ENCODE measurements around the gene LUC7L3. TPM values are rescaled to one million over a fixed set of nuclear protein-coding genes. Genes with fewer than 3 reads are reported as not detected.
"Not testable (repeated sequence)": the region's sequence is repeated elsewhere in the genome, so short reads cannot be mapped to it uniquely, and the experiment has no call there.

LUC7L3 gene
- total RNA-seq, 1 donor: 72.9 TPM

DNA sequence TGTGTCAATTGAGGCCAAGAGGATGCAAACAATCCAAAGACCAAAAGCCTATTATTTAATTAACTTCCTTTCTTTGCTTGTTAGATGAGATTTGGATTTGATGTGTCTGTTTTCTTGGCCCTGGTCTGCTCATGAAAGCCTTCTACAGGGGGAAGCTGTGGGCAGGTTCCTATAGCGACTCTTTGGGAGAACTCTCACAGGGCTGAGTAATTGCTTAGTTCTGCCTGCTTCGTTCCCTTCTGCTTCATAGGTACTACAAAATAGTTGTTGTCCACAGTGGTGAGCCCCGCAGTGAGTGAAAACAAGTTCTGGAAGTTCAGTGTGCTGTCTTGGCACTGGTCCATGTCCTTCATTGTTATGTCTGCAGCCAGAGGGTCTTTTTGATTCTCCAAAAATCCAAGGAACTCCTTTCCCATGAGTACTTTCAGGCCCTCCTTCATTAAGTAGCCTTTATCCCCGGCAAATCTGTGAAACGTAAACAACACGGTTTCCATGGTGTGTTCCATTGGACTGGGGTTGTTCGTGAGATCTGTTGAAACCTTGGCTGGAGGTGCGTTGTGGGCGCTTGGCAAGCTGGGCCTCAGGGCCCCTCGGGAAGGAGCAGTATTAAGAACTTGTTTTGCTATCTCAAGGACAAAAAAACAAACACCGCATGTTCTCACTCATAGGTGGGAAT lies 77.9 kb downstream of the LUC7L3 start:
- no peaks in the 10 kb centered on the region for H3K9me3 ChIP-seq (ENCODE audit: low read depth, low read length)
- H3K4me3 ChIP-seq (ENCODE audit: low read length): no peak overlapping the region
- H3K27me3 ChIP-seq (ENCODE audit: insufficient read depth, low read length): no peaks in the 10 kb centered on the region
- peaks cover 16% of the 10 kb centered on the region for H3K4me1 ChIP-seq (ENCODE audit: insufficient read depth, low read length)

DNA sequence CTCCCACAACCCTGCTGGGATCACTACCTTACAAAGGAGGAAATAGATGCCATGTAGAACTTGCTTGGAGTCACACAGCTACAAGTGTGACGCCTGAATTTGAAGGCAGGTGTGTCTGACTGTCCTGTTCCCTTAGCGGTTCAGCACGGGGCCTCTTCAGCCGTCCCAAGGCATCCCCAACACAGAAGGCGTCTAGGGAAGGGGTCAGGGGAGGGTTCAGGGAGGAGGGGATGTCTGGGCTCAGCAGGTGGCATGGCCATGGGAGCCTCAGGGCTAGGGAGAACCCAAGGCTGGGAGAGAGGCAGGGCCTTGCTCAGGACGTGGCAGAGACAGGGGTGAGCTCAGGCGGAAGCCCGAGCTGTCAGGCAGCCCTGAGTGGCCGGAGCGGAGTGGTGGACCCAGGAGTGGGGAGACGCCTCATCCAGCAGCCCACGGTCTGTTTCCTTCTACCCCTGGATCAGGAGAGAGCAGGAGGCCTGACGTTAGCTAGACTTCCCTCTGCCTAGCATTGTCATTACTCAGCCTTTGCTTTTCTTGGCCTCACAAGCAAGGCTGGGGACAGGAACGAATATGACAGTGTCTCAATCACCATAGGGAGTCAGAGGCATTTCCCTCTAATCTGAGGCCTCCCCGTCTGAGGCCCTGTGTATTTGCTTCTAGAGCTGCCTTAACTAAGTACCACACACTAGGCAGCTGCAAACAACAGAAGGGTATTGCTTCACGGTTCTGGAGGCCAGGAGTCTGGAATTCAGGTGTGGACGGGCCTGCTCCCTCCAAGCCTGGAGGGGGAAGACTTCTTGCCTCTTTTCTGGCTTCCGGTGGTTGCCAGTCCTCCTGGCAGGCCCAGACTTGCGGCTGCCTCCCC lies 79.3 kb downstream of the LUC7L3 start:
- Histone ChIP-seq H3K9me3 (ENCODE audit: low read depth, low read length) (no peaks in the 10 kb centered on the region), H3K4me3 (ENCODE audit: low read length) (no peak overlapping the region), H3K4me1 (ENCODE audit: insufficient read depth, low read length) (peaks cover 2% of the 10 kb centered on the region)

DNA sequence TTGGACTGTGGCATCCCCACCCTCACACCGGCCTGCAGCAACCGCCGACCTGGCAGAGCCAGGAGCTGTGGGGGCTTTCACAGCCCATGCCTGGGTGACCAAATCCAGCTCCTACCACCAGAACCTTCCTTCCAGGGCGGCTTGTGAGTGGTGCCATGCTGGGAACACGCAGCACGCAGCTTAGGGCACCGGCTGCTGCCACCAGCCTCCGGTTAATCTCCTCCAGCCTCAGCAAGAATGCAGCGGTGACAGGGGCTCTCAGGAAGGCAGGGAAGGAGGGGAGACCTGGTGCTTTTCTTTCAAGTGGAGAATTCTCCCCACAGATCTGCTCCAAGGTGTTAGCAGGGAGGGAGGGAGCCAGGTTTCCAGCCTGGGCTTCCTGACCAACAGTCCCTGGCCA lies 80.2 kb downstream of the LUC7L3 start:
- H3K27me3 ChIP-seq (ENCODE audit: insufficient read depth, low read length): no peaks in the 10 kb centered on the region
- H3K4me1 ChIP-seq (ENCODE audit: insufficient read depth, low read length): no peaks in the 10 kb centered on the region
- H3K4me3 ChIP-seq (ENCODE audit: low read length): no peak overlapping the region
- no peaks in the 10 kb centered on the region for H3K9me3 ChIP-seq (ENCODE audit: low read depth, low read length)

More for the DNA sequence above, 79.3 kb downstream of the LUC7L3 start:
- H3K27me3 ChIP-seq (ENCODE audit: insufficient read depth, low read length): no peaks in the 10 kb centered on the region

DNA sequence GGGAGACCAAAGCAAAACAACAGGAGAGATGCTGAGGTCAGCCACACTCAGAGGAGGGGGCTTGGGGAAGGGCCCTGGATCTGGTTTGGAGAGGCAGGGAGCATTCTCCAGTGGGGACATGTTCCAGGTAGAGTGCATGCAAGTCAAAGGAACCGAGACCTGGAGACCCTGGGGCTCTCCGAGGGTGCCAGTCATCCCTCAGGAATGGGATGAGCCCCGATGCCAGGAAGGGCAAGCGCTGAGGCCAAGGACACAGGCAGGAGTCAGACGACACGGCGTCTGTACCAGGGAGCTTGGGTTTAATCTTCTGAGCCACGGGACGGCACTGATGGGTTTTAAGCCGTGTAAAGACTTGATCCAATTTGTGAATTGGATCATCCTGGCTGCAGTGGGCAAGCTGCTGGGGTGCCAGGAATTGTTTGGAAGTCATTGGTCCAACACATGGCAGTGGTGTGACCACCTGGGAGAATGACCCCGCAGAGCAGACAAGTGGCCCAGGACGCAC lies 80.8 kb downstream of the LUC7L3 start:
- Histone ChIP-seq H3K4me3 (ENCODE audit: low read length) (no peak overlapping the region), H3K27me3 (ENCODE audit: insufficient read depth, low read length) (no peaks in the 10 kb centered on the region), H3K4me1 (ENCODE audit: insufficient read depth, low read length) (no peaks in the 10 kb centered on the region), H3K9me3 (ENCODE audit: low read depth, low read length) (no peaks in the 10 kb centered on the region)

DNA sequence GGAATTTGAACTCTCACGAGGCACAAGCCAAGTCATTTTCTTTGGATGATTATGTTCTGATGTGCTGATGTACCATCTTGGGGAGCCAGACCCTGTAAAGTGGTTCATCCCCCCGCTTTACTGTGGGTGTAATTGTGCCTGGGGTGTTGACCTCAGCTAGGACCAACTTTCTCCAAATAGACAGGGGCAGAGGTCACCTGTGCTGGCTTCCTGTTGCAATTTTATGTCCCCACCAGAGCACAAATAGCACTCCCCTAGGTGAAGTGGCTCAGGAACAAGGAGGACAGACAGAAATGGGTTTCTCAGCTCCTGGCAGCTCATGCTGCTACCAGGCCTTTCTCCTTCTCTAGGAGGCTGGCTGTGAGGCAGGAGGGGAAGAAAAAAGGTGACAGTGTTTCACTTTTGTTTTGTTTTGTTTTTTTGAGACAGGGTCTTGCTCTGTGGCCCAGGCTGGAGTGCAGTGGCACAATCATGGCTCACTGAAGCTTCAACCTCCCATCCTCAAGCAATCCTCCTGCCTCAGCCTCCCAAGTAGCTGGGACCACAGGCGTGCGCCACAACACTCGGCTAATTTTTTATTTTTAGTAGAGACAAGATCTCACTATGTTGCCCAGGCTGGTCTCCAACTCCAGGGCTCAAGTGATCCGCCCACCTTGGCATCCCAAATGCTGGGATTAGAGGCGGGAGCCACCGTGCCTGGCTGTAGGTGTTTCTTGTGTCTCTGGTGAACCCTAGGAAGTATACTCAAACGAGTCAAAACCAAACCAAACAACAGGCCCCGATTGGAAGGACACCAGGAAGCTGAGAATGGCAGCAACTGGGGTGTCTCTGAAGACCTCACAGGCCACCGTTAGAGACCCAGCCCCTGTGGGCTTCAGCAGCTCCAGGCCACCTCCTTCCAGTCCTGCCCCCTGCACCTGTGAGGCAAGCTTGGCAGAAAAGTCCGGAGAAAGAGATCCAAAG lies 83.5 kb downstream of the LUC7L3 start:
- H3K4me1 ChIP-seq (ENCODE audit: insufficient read depth, low read length): no peaks in the 10 kb centered on the region
- no peak overlapping the region for H3K4me3 ChIP-seq (ENCODE audit: low read length)

DNA sequence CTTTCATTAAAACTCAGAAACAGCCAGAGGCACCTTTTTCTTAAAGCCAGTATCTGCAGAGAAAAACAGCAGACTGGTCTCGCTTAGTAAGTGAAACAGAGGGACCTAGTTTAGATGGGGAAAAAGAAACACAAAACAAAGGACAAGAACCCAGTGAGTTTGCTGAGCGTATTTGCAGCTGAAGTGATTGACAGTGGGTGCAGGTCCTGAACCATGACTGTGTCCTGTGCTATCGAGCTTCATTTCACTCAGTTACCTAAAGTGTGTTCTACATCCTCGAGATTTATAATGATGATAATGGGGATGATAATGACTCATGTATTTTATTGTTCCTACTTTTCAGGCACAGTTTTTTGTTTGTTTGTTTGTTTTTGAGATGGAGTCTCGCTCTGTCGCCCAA lies 84.3 kb downstream of the LUC7L3 start:
- Histone ChIP-seq H3K27me3 (ENCODE audit: insufficient read depth, low read length) (no peaks in the 10 kb centered on the region), H3K4me3 (ENCODE audit: low read length) (no peak overlapping the region), H3K4me1 (ENCODE audit: insufficient read depth, low read length) (no peaks in the 10 kb centered on the region), H3K9me3 (ENCODE audit: low read depth, low read length) (no peaks in the 10 kb centered on the region)

More for the DNA sequence above, 83.5 kb downstream of the LUC7L3 start:
- H3K9me3 ChIP-seq (ENCODE audit: low read depth, low read length): no peaks in the 10 kb centered on the region
- H3K27me3 ChIP-seq (ENCODE audit: insufficient read depth, low read length): no peaks in the 10 kb centered on the region

DNA sequence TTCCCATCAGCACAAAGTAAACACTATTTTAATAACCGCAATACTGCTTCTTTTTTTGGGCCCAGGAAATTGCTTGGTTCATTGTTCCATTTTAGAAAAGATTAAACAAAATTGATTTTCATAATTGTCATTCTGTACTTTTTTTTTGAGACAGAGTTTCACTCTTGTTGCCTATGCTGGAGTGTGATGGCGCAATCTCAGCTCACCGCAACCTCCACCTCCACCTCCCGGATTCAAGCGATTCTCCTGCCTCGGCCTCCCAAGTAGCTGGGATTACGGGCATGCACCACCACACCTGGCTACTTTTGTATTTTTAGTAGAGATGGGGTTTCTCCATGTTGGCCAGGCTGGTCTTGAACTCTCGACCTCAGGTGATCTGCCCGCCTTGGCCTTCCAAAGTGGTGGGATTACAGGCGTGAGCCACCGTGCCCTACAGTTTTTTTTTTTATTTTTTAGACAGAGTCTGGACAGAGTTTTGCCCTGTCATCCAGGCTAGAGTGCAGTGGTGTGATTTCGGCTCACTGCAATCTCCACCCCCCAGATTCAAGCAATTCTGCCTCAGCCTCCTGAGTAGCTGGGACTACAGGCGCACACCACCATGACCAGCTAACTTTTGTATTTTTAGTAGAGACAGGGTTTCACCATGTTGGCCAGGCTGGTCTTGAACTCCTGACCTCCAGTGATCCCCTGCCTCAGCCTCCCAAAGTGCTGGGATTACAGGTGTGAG lies 85.5 kb downstream of the LUC7L3 start:
- H3K9me3 ChIP-seq (ENCODE audit: low read depth, low read length); H3K27me3 ChIP-seq (ENCODE audit: insufficient read depth, low read length); H3K4me1 ChIP-seq (ENCODE audit: insufficient read depth, low read length); H3K4me3 ChIP-seq (ENCODE audit: low read length): not testable (repeated sequence)

DNA sequence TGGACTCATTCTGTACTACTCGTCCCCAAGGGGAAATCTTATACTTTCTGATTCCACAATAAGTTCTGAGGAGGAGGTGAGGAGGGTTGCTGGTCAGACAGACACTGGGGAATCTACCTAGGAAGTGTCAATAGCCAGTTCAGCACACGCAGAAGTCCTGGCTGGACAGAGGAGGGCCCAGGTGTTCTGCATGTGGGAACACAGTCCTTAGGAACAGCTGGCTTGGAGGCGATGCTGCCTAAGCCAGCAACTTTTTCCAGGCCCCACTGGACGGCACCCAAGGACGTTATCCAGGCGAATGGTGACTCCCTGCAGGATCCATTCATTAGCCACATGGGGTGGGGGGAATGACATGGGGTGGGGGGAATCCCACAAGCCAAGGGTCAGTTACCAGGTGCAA lies 86.1 kb downstream of the LUC7L3 start:
- Histone ChIP-seq H3K9me3 (ENCODE audit: low read depth, low read length) (no peaks in the 10 kb centered on the region), H3K27me3 (ENCODE audit: insufficient read depth, low read length) (no peaks in the 10 kb centered on the region), H3K4me3 (ENCODE audit: low read length) (no peak overlapping the region), H3K4me1 (ENCODE audit: insufficient read depth, low read length) (no peaks in the 10 kb centered on the region)

Other genes starting within 250 kb of the LUC7L3 start
- gene RSAD1, start 240.7 kb upstream of the LUC7L3 start, total RNA-seq: 19.5 TPM
- gene MYCBPAP, start 211.2 kb upstream of the LUC7L3 start, total RNA-seq: 0.73 TPM
- not detected for gene EPN3, start 186.9 kb upstream of the LUC7L3 start, total RNA-seq
- 18.9 TPM for gene SPATA20, start 172.4 kb upstream of the LUC7L3 start, total RNA-seq
- under 0.01 TPM for gene CACNA1G, start 158.9 kb upstream of the LUC7L3 start, total RNA-seq
- 18.1 TPM for gene ABCC3, start 84.7 kb upstream of the LUC7L3 start, total RNA-seq
- gene ANKRD40, start 11.7 kb upstream of the LUC7L3 start, total RNA-seq: 22.5 TPM
- gene ANKRD40CL, start 47.9 kb downstream of the LUC7L3 start, total RNA-seq: 0.21 TPM
- not detected for gene WFIKKN2, start 116.0 kb downstream of the LUC7L3 start, total RNA-seq
- gene TOB1, start 146.8 kb downstream of the LUC7L3 start, total RNA-seq: 86.2 TPM